IMR-90 (cell line): Measurements from ENCODE around the gene CCDC138. TPM values are rescaled to one million over a fixed set of nuclear protein-coding genes. Genes with fewer than 3 reads are reported as not detected.

Experiments
- ATAC-seq: fragments of 200-7000 bp; cut with Tn5 transposase; 2 replicates; pipeline ENCODE4 v1.9.1; 2020; ENCODE audit warnings: low read depth, mild to moderate bottlenecking, moderate library complexity
- BruUV-seq: library from RNA; stranded (reverse); fragments of 400-500 nt; replicated peaks from 2 replicates; lab custom pipeline; 2021; lab: Mats Ljungman, UMichigan
- CTCF ChIA-PET: fragments of 300-600 bp; formaldehyde crosslinking; extraction: SDS; loops from one replicate; lab custom pipeline; 2021; ENCODE audit warnings: antibody characterized with exemption; lab: Yijun Ruan, JAX
- POLR2A ChIA-PET: fragments of 300-600 bp; sonication (Branson Sonifier 250); formaldehyde crosslinking; loops from one replicate; lab custom pipeline; 2022; ENCODE audit warnings: antibody characterized with exemption; ENCODE audit not compliant: unreplicated experiment; lab: Charles Lee
- DNase-seq: peaks from one replicate; pipeline ENCODE4 v3.0.0; 2013
- H2AFZ ChIP-seq: replicated peaks from 2 replicates; pipeline ENCODE3; 2013; ENCODE audit warnings: low read length, mild to moderate bottlenecking; ENCODE audit not compliant: poor library complexity
- H2AK5ac ChIP-seq: 2 replicates; pipeline ENCODE4 v1.6.1; 2013; ENCODE audit warnings: low read depth, low read length, inconsistent platforms
- H2AK9ac ChIP-seq: replicated peaks from 2 replicates; pipeline ENCODE3; 2013; ENCODE audit warnings: mild to moderate bottlenecking, low read depth, low read length, moderate library complexity; ENCODE audit not compliant: poor library complexity
- H2BK120ac ChIP-seq: 2 replicates; pipeline ENCODE4 v1.6.1; 2013; ENCODE audit warnings: low read depth, low read length, inconsistent platforms
- H2BK15ac ChIP-seq: 3 replicates; pipeline ENCODE4 v1.6.1; 2013; ENCODE audit warnings: low read depth, low read length, inconsistent platforms
- H2BK20ac ChIP-seq: 2 replicates; pipeline ENCODE4 v1.6.1; 2013; ENCODE audit warnings: low read depth, mild to moderate bottlenecking, inconsistent platforms, low read length, moderate library complexity
- H2BK5ac ChIP-seq: 2 replicates; pipeline ENCODE4 v1.6.1; 2013; ENCODE audit warnings: mild to moderate bottlenecking, low read depth, low read length, inconsistent platforms; ENCODE audit not compliant: poor library complexity, severe bottlenecking
- H3K14ac ChIP-seq: replicated peaks from 2 replicates; pipeline ENCODE4 v1.6.1; 2013; ENCODE audit warnings: low read depth, low read length, inconsistent platforms
- H3K18ac ChIP-seq: 2 replicates; pipeline ENCODE4 v1.6.1; 2013; ENCODE audit warnings: low read depth, low read length, control low read depth
- H3K23ac ChIP-seq: 2 replicates; pipeline ENCODE4 v1.6.1; 2013; ENCODE audit warnings: low read depth, low read length, inconsistent platforms
- H3K27ac ChIP-seq: 2 replicates; pipeline ENCODE4 v1.5.1; 2013; ENCODE audit warnings: mild to moderate bottlenecking, control low read depth, low read length; ENCODE audit not compliant: insufficient read depth
- H3K27me3 ChIP-seq: 2 replicates; pipeline ENCODE4 v1.6.1; 2013; ENCODE audit warnings: low read length; ENCODE audit not compliant: control insufficient read depth, insufficient read depth
- H3K36me3 ChIP-seq: 2 replicates; pipeline ENCODE4 v1.6.1; 2013; ENCODE audit warnings: low read length, mixed read lengths; ENCODE audit not compliant: control insufficient read depth, insufficient read depth
- H3K4ac ChIP-seq: 2 replicates; pipeline ENCODE4 v1.6.1; 2013; ENCODE audit warnings: low read depth, low read length, inconsistent platforms
- H3K4me1 ChIP-seq: 2 replicates; pipeline ENCODE4 v1.6.1; 2013; ENCODE audit warnings: low read length, mixed read lengths; ENCODE audit not compliant: control insufficient read depth, insufficient read depth
- H3K4me2 ChIP-seq: 2 replicates; pipeline ENCODE4 v1.6.1; 2013; ENCODE audit warnings: low read depth, mild to moderate bottlenecking, control low read depth, low read length, moderate library complexity
- H3K4me3 ChIP-seq: 2 replicates; pipeline ENCODE4 v1.5.1; 2013; ENCODE audit warnings: low read depth, mild to moderate bottlenecking, control low read depth, low read length, moderate library complexity; ENCODE audit not compliant: insufficient read depth
- H3K56ac ChIP-seq: 2 replicates; pipeline ENCODE4 v1.6.1; 2013; ENCODE audit warnings: low read length, inconsistent platforms; ENCODE audit not compliant: insufficient read depth; ENCODE audit errors: extremely low read depth
- H3K79me1 ChIP-seq, 2 experiments: 2 replicates each; pipeline ENCODE4 v1.6.1; 2013; ENCODE audit warnings: low read length in 2 of 2, inconsistent platforms in 1 of 2, low read depth in 1 of 2
- H3K9ac ChIP-seq: 2 replicates; pipeline ENCODE4 v1.6.1; 2013; ENCODE audit warnings: low read depth, low read length, control low read depth
- H3K9me1 ChIP-seq: 2 replicates; pipeline ENCODE4 v1.6.1; 2013; ENCODE audit warnings: low read length, inconsistent platforms; ENCODE audit not compliant: insufficient read depth
- H3K9me3 ChIP-seq: 2 replicates; pipeline ENCODE4 v1.6.1; 2013; ENCODE audit warnings: low read length; ENCODE audit not compliant: control insufficient read depth, insufficient read depth
- H4K20me1 ChIP-seq: 2 replicates; pipeline ENCODE4 v1.6.1; 2013; ENCODE audit warnings: low read length, inconsistent platforms; ENCODE audit not compliant: insufficient read depth
- H4K5ac ChIP-seq: 2 replicates; pipeline ENCODE4 v1.6.1; 2013; ENCODE audit warnings: mild to moderate bottlenecking, low read depth, low read length, control low read depth
- H4K8ac ChIP-seq, 2 experiments: 2 replicates each; pipeline ENCODE4 v1.6.1; 2013; ENCODE audit warnings: low read depth in 2 of 2, low read length in 2 of 2, control low read depth in 1 of 2, inconsistent platforms in 1 of 2
- H4K91ac ChIP-seq: 2 replicates; pipeline ENCODE4 v1.6.1; 2013; ENCODE audit warnings: low read depth, low read length, inconsistent platforms; ENCODE audit not compliant: insufficient read depth
- MAZ ChIP-seq: IDR thresholded peaks from 2 replicates; pipeline ENCODE4 v1.6.1; 2012; ENCODE audit warnings: low read depth, mild to moderate bottlenecking, low read length, improper control_type of control experiment, moderate library complexity, borderline replicate concordance
- WGBS, 2 experiments: methylation state at CpG; one replicate each; pipeline versions ENCODE4 v1.1.5 to v1.1.7; 2013; ENCODE audit warnings: missing lambda C conversion rate in 2 of 2; ENCODE audit not compliant: insufficient read length in 1 of 2; ENCODE audit errors: extremely low coverage in 2 of 2; 5-methylcytosine and 5-hydroxymethylcytosine counted together
- dilution Hi-C: fragments of 300-500 bp; cut with HindIII; formaldehyde crosslinking; loops from one replicate; pipeline ENCODE4 v1.14.3; 2018; ENCODE audit warnings: low sequenced_read_pairs; ENCODE audit not compliant: unreplicated experiment
- in situ Hi-C: fragments of 300-500 bp; cut with MboI; formaldehyde crosslinking; loops from 3 replicates; pipeline ENCODE4 v1.14.3; 2019; ENCODE audit warnings: low sequenced_read_pairs, inconsistent platforms, mixed read lengths
- intact Hi-C: fragments of 100-400 bp; cut with micrococcal nuclease; formaldehyde crosslinking; loops from 2 replicates; pipeline ENCODE4 v1.10.0; 2022
- polyA plus RNA-seq, 3 experiments: library from polyadenylated mRNA; depleted of rRNA; stranded (reverse); fragments of >200 nt; gene quantifications; 2 replicates each; pipeline ENCODE4 v1.2.3, GENCODE V29; 2012; ENCODE audit warnings: low replicate concordance in 1 of 3
- total RNA-seq: library from RNA; depleted of rRNA; stranded (reverse); fragments of >200 nt; gene quantifications from 2 replicates; pipeline ENCODE4 v1.2.3, GENCODE V29; 2012

CCDC138 gene
- total and polyA plus RNA-seq, 2 of the 4 experiments (the other 2 are of a cell fraction): 1.5 to 2.9 TPM

GRCh38 chr2:108776475-108776874, 10.1 kb upstream of the CCDC138 start:
- in situ Hi-C loops: no loop called here
- no peak overlapping the region for H3K4me3 ChIP-seq

More at GRCh38 chr2:108776475-108776874, 10.1 kb upstream of the CCDC138 start:
- H2BK5ac ChIP-seq: no peak overlapping the region
- no peaks in the 10 kb centered on the region for H4K20me1 ChIP-seq
- H3K27me3 ChIP-seq: no peaks in the 10 kb centered on the region
- WGBS, 2 experiments: no CpG with 5 or more reads among the region's 3 CpGs
- no peak overlapping the region for H3K9ac ChIP-seq
- POLR2A ChIA-PET: no interaction called here
- H3K27ac ChIP-seq: no peak overlapping the region
- no peak overlapping the region for H4K5ac ChIP-seq
- peaks cover 3 to 9% of the 10 kb centered on the region in 2 experiments; a peak in 1 of 4 replicates for H3K79me1 ChIP-seq
- H4K91ac ChIP-seq: no peak overlapping the region
- no peak overlapping the region for H3K56ac ChIP-seq
- H2AFZ ChIP-seq: no peak overlapping the region
- H3K23ac ChIP-seq: no peak overlapping the region
- no peak overlapping the region for H3K4ac ChIP-seq
- H3K36me3 ChIP-seq: peaks cover 19% of the 10 kb centered on the region
- no peaks in the 10 kb centered on the region for H3K9me1 ChIP-seq
- DNase-seq (no peak), ATAC-seq (no peak)
- CTCF ChIA-PET: interaction anchor here (1.1 kb wide), 1 partner anchor 139 kb away, joined by 3 read pairs; no protein-coding TSS in a partner anchor
- no peak overlapping the region for H3K18ac ChIP-seq
- no peak overlapping the region for H4K8ac ChIP-seq
- H3K4me2 ChIP-seq: no peak overlapping the region
- H2BK120ac ChIP-seq: no peak overlapping the region
- no peak overlapping the region for H2BK20ac ChIP-seq
- no peaks in the 10 kb centered on the region for H3K9me3 ChIP-seq
- BruUV-seq: no TSS peak
- no peaks in the 10 kb centered on the region for H3K4me1 ChIP-seq
- no peak for TF ChIP-seq MAZ
- no peak overlapping the region for H3K14ac ChIP-seq
- dilution Hi-C loops (no loop called here), intact Hi-C loops (no loop called here)
- no peak overlapping the region for H2BK15ac ChIP-seq
- no peak overlapping the region for H2AK9ac ChIP-seq
- no peak overlapping the region for H2AK5ac ChIP-seq
